ENCODE measurements around the gene TMEM222. TPM values are rescaled to one million over a fixed set of nuclear protein-coding genes. Genes with fewer than 3 reads are reported as not detected.

Gene TMEM222
- total RNA-seq, 1 donor from 2014 or later = 39.1 TPM

GRCh38 chr1:27374362-27375086 is 52.6 kb downstream of the TMEM222 start, which contains the start of gene FCN3:
TSS of gene FCN3 (minus strand) at chr1:27374824. CDS start at chr1:27374818, 6 bp downstream.
- no peak for DNase-seq (ENCODE audit: low spot score in 2 of 2, unreplicated experiment in 2 of 2)
- Mint-ChIP-seq H3K4me3 (no peak within 1 kb of the TSS), H3K9me3 (no peaks in the 10 kb centered on the region), H3K27me3 (ENCODE audit: low read depth) (no peaks in the 10 kb centered on the region), H3K4me1 (peaks cover 2% of the 10 kb centered on the region), H3K27ac (no peak within 1 kb of the TSS), H3K36me3 (no peaks in the 10 kb centered on the region)
- TF ChIP-seq CTCF (IDR thresholded peaks at IDR 0.05; ENCODE audit: unreplicated experiment) = no peak

GRCh38 chr1:27377760-27378495 is 56.0 kb downstream of the TMEM222 start:
- Mint-ChIP-seq H3K4me1 (peaks cover 8% of the 10 kb centered on the region), H3K4me3 (no peak overlapping the region), H3K27ac (no peak overlapping the region), H3K27me3 (ENCODE audit: low read depth) (peaks cover 13% of the 10 kb centered on the region), H3K9me3 (no peaks in the 10 kb centered on the region), H3K36me3 (no peaks in the 10 kb centered on the region)
- no peak for DNase-seq (ENCODE audit: low spot score in 2 of 2, unreplicated experiment in 2 of 2)
- no peak for TF ChIP-seq CTCF (IDR thresholded peaks at IDR 0.05; ENCODE audit: unreplicated experiment)

- Mint-ChIP-seq H3K27me3 (ENCODE audit: low read depth) (peaks cover 16% of the 10 kb centered on the region), H3K9me3 (no peaks in the 10 kb centered on the region), H3K36me3 (no peaks in the 10 kb centered on the region), H3K4me3 (no peak overlapping the region), H3K4me1 (peaks cover 8% of the 10 kb centered on the region), H3K27ac (no peak overlapping the region)
- no peak for TF ChIP-seq CTCF (IDR thresholded peaks at IDR 0.05; ENCODE audit: unreplicated experiment)
- DNase-seq (ENCODE audit: low spot score in 2 of 2, unreplicated experiment in 2 of 2) = no peak
Measured at GRCh38 chr1:27379564-27380122, 57.7 kb downstream of the TMEM222 start.

GRCh38 chr1:27380224-27380623 is 58.3 kb downstream of the TMEM222 start:
- H3K36me3 Mint-ChIP-seq = no peaks in the 10 kb centered on the region
- no peaks in the 10 kb centered on the region for H3K9me3 Mint-ChIP-seq
- H3K4me3 Mint-ChIP-seq = no peak overlapping the region
- peaks cover 8% of the 10 kb centered on the region for H3K4me1 Mint-ChIP-seq
- no peak overlapping the region for H3K27ac Mint-ChIP-seq
- H3K27me3 Mint-ChIP-seq (ENCODE audit: low read depth) = peaks cover 16% of the 10 kb centered on the region
- TF ChIP-seq CTCF (IDR thresholded peaks at IDR 0.05; ENCODE audit: unreplicated experiment) = no peak
- DNase-seq (ENCODE audit: low spot score in 2 of 2, unreplicated experiment in 2 of 2) = no peak

GRCh38 chr1:27380766-27381733 is 59.1 kb downstream of the TMEM222 start:
- H3K9me3 Mint-ChIP-seq = no peaks in the 10 kb centered on the region
- H3K27ac Mint-ChIP-seq = no peak overlapping the region
- H3K4me3 Mint-ChIP-seq = no peak overlapping the region
- no peak for TF ChIP-seq CTCF (IDR thresholded peaks at IDR 0.05; ENCODE audit: unreplicated experiment)
- DNase-seq (ENCODE audit: low spot score in 2 of 2, unreplicated experiment in 2 of 2) = no peak
- H3K36me3 Mint-ChIP-seq = no peaks in the 10 kb centered on the region
- H3K4me1 Mint-ChIP-seq = peaks cover 8% of the 10 kb centered on the region
- H3K27me3 Mint-ChIP-seq (ENCODE audit: low read depth) = peaks cover 16% of the 10 kb centered on the region
